SK-N-SH treated with all-trans-retinoic acid at 6 μM for 48 hours (cell line): ENCODE data around the gene RNPEPL1.

ENCODE experiments used
- ATAC-seq: fragments of 200-7000 bp; cut with Tn5 transposase; 3 replicates; pipeline ENCODE4 v1.9.1; 2020; ENCODE audit warnings: mild to moderate bottlenecking, moderate library complexity
- ARNTL ChIP-seq: fragments of 450-650 bp; formaldehyde crosslinking; IDR thresholded peaks from 2 replicates; pipeline ENCODE4 v1.5.0; 2020; ENCODE audit warnings: low read depth, mild to moderate bottlenecking, moderate library complexity, borderline replicate concordance
- BACH2 ChIP-seq: fragments of 250-450 bp; sonication (Bioruptor Pico); IDR thresholded peaks from 2 replicates; pipeline ENCODE4 v1.9.0; 2021; ENCODE audit warnings: mild to moderate bottlenecking, borderline replicate concordance
- CSDC2 ChIP-seq: fragments of 250-450 bp; sonication (Bioruptor Pico); IDR thresholded peaks from 2 replicates; pipeline ENCODE4 v1.5.0; 2020; ENCODE audit warnings: mild to moderate bottlenecking, moderate library complexity
- ESRRG ChIP-seq: fragments of 250-450 bp; sonication (Bioruptor Pico); IDR thresholded peaks from 2 replicates; pipeline ENCODE4 v1.6.1; 2021; ENCODE audit warnings: mild to moderate bottlenecking
- ISL1 ChIP-seq: fragments of 250-450 bp; sonication (Bioruptor Pico); IDR thresholded peaks from 2 replicates; pipeline ENCODE4 v2.1.2; 2022; ENCODE audit warnings: mild to moderate bottlenecking, moderate library complexity
- OSR1 ChIP-seq: fragments of 250-450 bp; sonication (Bioruptor Pico); IDR thresholded peaks from 2 replicates; pipeline ENCODE4 v1.8.0; 2022; ENCODE audit warnings: moderate library complexity, mild to moderate bottlenecking, inconsistent platforms
- PPARA ChIP-seq: fragments of 250-450 bp; sonication (Bioruptor Pico); IDR thresholded peaks from 2 replicates; pipeline ENCODE4 v1.5.0; 2020; ENCODE audit warnings: mild to moderate bottlenecking, borderline replicate concordance
- TCF4 ChIP-seq: fragments of 250-450 bp; sonication (Bioruptor Pico); IDR thresholded peaks from 2 replicates; pipeline ENCODE4 v1.8.0; 2021; ENCODE audit warnings: mild to moderate bottlenecking, moderate library complexity, borderline replicate concordance
- TOX ChIP-seq: fragments of 250-450 bp; sonication (Bioruptor Pico); IDR thresholded peaks from 2 replicates; pipeline ENCODE4 v1.8.0; 2021; ENCODE audit warnings: mild to moderate bottlenecking, moderate library complexity, borderline replicate concordance
- ZC3H10 ChIP-seq: fragments of 250-450 bp; sonication (Bioruptor Pico); IDR thresholded peaks from 2 replicates; pipeline ENCODE4 v1.5.1; 2021; ENCODE audit warnings: mild to moderate bottlenecking, moderate library complexity
- ZFP3 ChIP-seq: fragments of 250-450 bp; sonication (Bioruptor Pico); IDR thresholded peaks from 2 replicates; pipeline ENCODE4 v1.5.0; 2020; ENCODE audit warnings: mild to moderate bottlenecking, moderate library complexity
- ZNF565 ChIP-seq: fragments of 450-650 bp; formaldehyde crosslinking; conservative IDR thresholded peaks from 2 replicates; pipeline ENCODE4 v1.5.0; 2020; ENCODE audit warnings: low read depth, mild to moderate bottlenecking, moderate library complexity
- ZNF70 ChIP-seq: fragments of 450-650 bp; formaldehyde crosslinking; IDR thresholded peaks from 2 replicates; pipeline ENCODE4 v1.5.0; 2020; ENCODE audit warnings: mild to moderate bottlenecking, moderate library complexity
- ZNF8 ChIP-seq: fragments of 450-650 bp; formaldehyde crosslinking; IDR thresholded peaks from 2 replicates; pipeline ENCODE4 v1.5.0; 2020; ENCODE audit warnings: mild to moderate bottlenecking, moderate library complexity
- TF ChIP-seq, protein P1 (sequence below): fragments of 250-450 bp; sonication (Bioruptor Pico); IDR thresholded peaks from 2 replicates; pipeline ENCODE4 v1.5.0; 2020; ENCODE audit warnings: mild to moderate bottlenecking, moderate library complexity
- TF ChIP-seq, protein P2 (sequence below): fragments of 250-450 bp; sonication (Bioruptor Pico); IDR thresholded peaks from 2 replicates; pipeline ENCODE4 v1.5.1; 2020; ENCODE audit warnings: low read depth, mild to moderate bottlenecking, moderate library complexity
- TF ChIP-seq, protein P3 (sequence below): fragments of 250-450 bp; sonication (Bioruptor Pico); IDR thresholded peaks from 2 replicates; pipeline ENCODE4 v1.8.0; 2021; ENCODE audit warnings: low read depth, mild to moderate bottlenecking, moderate library complexity, borderline replicate concordance
- TF ChIP-seq, protein P4 (sequence below): fragments of 250-450 bp; sonication (Bioruptor Pico); IDR thresholded peaks from 2 replicates; pipeline ENCODE4 v1.5.1; 2021; ENCODE audit warnings: mild to moderate bottlenecking, moderate library complexity

The RNPEPL1 gene

DNA sequence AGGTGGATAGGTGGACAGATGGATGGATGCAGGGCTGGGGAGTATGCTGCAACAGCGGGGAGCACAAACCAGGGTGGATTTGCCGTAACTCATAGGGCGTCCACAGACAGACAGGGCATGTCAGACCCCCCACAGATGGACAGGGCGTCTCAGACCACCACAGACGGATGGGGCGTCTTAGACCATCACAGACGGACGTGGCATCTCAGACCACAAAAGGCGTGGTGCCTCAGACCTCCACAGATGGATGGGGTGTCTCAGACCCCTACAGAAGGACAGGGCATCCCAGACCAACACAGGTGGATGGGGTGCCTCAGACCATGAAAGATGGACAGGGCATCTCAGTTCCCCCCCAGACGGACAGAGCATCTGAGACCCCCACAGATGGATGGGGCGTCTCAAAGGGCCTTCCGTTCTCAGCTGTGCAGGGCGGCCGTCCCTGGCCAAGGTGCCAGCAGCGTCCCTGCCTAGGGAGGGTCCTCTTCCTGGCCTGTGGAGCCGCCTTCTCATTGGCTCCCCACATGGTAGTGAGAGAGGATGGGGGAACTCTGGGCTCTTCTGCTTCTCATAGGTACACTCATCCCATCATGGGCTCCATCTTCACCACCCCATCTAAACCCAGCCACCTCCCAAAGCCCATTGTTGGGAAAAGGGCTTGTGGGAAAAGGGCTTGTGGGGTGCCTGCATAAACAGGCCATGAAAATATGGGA is 12.6 kb upstream of the RNPEPL1 start:
- TF ChIP-seq ZC3H10 (CRISPR knock-in tag), result no peak
- no peak for TF ChIP-seq CSDC2
- no peak for TF ChIP-seq ZFP3 (CRISPR knock-in tag)
- no peak for TF ChIP-seq ISL1 (CRISPR knock-in tag)
- no peak for TF ChIP-seq OSR1 (CRISPR knock-in tag)
- TF ChIP-seq ZNF8 (CRISPR knock-in tag), result no peak
- no peak for ATAC-seq

DNA sequence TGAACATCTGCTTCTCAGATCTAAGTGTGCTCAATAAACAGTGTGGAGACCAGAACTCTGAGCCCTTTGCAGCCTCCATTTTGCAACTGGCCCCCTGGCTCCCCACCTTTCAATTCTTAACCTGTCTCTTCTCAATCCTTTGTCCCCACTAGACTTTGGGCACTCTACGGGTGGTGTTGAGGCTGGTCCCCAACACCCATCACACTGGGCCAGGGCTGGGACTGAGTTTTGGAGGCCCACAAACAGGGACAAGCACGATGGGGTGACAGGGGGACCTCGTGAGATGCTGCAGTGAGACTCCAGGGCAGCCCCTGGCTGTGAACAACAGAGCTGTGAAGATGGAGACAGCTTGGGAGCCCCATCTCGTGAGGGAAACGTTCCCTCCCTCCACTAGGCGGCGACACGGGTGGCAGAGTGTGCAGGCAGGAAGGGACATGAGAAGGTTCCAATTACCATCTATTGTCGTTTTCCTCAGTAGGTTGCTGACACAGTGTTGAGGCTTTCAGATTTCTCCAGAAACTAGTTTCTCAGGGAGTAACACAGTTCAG is 11.7 kb upstream of the RNPEPL1 start:
- TF ChIP-seq, protein P1, sequence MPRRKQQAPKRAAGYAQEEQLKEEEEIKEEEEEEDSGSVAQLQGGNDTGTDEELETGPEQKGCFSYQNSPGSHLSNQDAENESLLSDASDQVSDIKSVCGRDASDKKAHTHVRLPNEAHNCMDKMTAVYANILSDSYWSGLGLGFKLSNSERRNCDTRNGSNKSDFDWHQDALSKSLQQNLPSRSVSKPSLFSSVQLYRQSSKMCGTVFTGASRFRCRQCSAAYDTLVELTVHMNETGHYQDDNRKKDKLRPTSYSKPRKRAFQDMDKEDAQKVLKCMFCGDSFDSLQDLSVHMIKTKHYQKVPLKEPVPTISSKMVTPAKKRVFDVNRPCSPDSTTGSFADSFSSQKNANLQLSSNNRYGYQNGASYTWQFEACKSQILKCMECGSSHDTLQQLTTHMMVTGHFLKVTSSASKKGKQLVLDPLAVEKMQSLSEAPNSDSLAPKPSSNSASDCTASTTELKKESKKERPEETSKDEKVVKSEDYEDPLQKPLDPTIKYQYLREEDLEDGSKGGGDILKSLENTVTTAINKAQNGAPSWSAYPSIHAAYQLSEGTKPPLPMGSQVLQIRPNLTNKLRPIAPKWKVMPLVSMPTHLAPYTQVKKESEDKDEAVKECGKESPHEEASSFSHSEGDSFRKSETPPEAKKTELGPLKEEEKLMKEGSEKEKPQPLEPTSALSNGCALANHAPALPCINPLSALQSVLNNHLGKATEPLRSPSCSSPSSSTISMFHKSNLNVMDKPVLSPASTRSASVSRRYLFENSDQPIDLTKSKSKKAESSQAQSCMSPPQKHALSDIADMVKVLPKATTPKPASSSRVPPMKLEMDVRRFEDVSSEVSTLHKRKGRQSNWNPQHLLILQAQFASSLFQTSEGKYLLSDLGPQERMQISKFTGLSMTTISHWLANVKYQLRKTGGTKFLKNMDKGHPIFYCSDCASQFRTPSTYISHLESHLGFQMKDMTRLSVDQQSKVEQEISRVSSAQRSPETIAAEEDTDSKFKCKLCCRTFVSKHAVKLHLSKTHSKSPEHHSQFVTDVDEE, result no peak
- TF ChIP-seq PPARA (no peak), TOX (CRISPR knock-in tag) (no peak), ZNF565 (CRISPR knock-in tag) (no peak), ZNF8 (CRISPR knock-in tag) (no peak), TCF4 (CRISPR knock-in tag) (no peak), BACH2 (CRISPR knock-in tag) (no peak), ARNTL (CRISPR knock-in tag) (no peak), ZFP3 (CRISPR knock-in tag) (no peak), ZC3H10 (CRISPR knock-in tag) (no peak), CSDC2 (no peak), ZNF70 (CRISPR knock-in tag) (no peak), ESRRG (CRISPR knock-in tag) (no peak)
- TF ChIP-seq, protein P2, sequence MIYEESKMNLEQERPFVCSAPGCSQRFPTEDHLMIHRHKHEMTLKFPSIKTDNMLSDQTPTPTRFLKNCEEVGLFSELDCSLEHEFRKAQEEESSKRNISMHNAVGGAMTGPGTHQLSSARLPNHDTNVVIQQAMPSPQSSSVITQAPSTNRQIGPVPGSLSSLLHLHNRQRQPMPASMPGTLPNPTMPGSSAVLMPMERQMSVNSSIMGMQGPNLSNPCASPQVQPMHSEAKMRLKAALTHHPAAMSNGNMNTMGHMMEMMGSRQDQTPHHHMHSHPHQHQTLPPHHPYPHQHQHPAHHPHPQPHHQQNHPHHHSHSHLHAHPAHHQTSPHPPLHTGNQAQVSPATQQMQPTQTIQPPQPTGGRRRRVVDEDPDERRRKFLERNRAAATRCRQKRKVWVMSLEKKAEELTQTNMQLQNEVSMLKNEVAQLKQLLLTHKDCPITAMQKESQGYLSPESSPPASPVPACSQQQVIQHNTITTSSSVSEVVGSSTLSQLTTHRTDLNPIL (CRISPR knock-in tag), result no peak
- TF ChIP-seq, protein P3, sequence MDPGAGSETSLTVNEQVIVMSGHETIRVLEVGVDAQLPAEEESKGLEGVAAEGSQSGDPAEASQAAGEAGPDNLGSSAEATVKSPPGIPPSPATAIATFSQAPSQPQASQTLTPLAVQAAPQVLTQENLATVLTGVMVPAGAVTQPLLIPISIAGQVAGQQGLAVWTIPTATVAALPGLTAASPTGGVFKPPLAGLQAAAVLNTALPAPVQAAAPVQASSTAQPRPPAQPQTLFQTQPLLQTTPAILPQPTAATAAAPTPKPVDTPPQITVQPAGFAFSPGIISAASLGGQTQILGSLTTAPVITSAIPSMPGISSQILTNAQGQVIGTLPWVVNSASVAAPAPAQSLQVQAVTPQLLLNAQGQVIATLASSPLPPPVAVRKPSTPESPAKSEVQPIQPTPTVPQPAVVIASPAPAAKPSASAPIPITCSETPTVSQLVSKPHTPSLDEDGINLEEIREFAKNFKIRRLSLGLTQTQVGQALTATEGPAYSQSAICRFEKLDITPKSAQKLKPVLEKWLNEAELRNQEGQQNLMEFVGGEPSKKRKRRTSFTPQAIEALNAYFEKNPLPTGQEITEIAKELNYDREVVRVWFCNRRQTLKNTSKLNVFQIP (CRISPR knock-in tag), result no peak
- TF ChIP-seq, protein P4, sequence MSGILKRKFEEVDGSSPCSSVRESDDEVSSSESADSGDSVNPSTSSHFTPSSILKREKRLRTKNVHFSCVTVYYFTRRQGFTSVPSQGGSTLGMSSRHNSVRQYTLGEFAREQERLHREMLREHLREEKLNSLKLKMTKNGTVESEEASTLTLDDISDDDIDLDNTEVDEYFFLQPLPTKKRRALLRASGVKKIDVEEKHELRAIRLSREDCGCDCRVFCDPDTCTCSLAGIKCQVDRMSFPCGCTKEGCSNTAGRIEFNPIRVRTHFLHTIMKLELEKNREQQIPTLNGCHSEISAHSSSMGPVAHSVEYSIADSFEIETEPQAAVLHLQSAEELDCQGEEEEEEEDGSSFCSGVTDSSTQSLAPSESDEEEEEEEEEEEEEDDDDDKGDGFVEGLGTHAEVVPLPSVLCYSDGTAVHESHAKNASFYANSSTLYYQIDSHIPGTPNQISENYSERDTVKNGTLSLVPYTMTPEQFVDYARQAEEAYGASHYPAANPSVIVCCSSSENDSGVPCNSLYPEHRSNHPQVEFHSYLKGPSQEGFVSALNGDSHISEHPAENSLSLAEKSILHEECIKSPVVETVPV (CRISPR knock-in tag), result no peak
- no peak for ATAC-seq

DNA sequence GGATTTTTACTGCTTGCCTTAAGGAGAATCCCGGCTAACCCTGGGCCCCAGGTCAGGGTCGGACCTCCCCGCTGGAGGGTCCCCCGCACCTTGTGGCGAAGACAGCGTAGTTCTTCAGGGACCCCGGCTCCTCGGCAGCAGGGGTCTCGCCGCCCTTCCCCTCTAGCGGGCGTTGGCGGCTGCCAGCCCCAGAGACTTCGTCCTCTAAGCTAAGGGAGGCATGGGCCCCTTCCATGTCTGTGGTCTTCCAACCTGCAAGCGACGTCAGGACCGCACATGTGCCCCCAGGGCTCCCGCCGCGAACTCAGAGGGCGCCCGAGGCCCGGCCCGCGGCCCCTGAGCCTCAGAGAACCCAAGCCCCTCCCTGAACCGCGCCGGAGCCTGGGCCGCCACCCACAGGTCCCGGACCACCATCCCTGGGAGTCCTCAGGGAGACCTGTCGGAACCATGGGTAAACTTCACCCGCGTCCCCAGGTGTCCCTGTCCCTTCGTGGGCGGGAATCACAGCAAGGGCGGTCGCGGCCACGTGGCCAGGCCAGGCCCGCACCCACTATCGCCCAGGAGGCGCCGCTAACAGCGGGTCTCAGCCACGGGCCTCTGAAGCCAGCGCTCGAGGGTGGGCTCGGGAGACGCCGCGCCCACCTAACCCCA is 11.1 kb upstream of the RNPEPL1 start:
- ATAC-seq, result no peak
- TF ChIP-seq, protein P1, result no peak
